ENCODE measurements around the gene IRGQ. TPM values are rescaled to one million over a fixed set of nuclear protein-coding genes. Genes with fewer than 3 reads are reported as not detected.

Gene IRGQ
- polyA plus RNA-seq, 1 donor from 2014 or later = 156 TPM

- no peak for TF ChIP-seq CTCF (IDR thresholded peaks at IDR 0.05; ENCODE audit: poor library complexity, severe bottlenecking)
- TF ChIP-seq EZH2 (IDR thresholded peaks at IDR 0.05; ENCODE audit: borderline replicate concordance, insufficient read depth, low read length, poor library complexity, severe bottlenecking) = no peak
- no peak for TF ChIP-seq MXI1 (conservative IDR thresholded peaks at IDR 0.05; ENCODE audit: poor library complexity, severe bottlenecking)
- no peak for TF ChIP-seq TAF1 (IDR thresholded peaks at IDR 0.05; ENCODE audit: low read depth)
- no peak for TF ChIP-seq REST (IDR thresholded peaks at IDR 0.05; ENCODE audit: borderline replicate concordance)
- no peak for TF ChIP-seq RAD21 (conservative IDR thresholded peaks at IDR 0.05)
- no peak for TF ChIP-seq SMC3 (conservative IDR thresholded peaks at IDR 0.05; ENCODE audit: poor library complexity)
- TF ChIP-seq POLR2AphosphoS5 (IDR thresholded peaks at IDR 0.05) = no peak
- no peak for TF ChIP-seq EP300 (conservative IDR thresholded peaks at IDR 0.05; ENCODE audit: poor library complexity, severe bottlenecking)
- Histone ChIP-seq H3K36me3 (ENCODE audit: insufficient read depth, low read length) (no peaks in the 10 kb centered on the region), H3K4me3 (ENCODE audit: low read length) (no peak overlapping the region), H2AFZ (ENCODE audit: low read depth, low read length) (no peak overlapping the region), H3K9ac (ENCODE audit: low read length) (no peak overlapping the region), H3K9me3 (ENCODE audit: low read length) (no peaks in the 10 kb centered on the region), H4K20me1 (ENCODE audit: insufficient read depth) (no peaks in the 10 kb centered on the region), H3F3A (ENCODE audit: insufficient read depth, low read length, poor library complexity, severe bottlenecking) (no peaks in the 10 kb centered on the region), H3K27ac (ENCODE audit: low read length) (no peak overlapping the region), H3K79me2 (replicated peaks; ENCODE audit: insufficient read depth, low read length) (peaks cover 3% of the 10 kb centered on the region), H3K4me2 (ENCODE audit: low read length) (no peak overlapping the region), H3K9me2 (ENCODE audit: insufficient read depth, low read length) (no peaks in the 10 kb centered on the region), H3K27me3 (ENCODE audit: insufficient read depth, low read depth, low read length) (no peaks in the 10 kb centered on the region)
Measured at GRCh38 chr19:43564800-43565199, 31.1 kb downstream of the IRGQ start.

- H3K9ac ChIP-seq (ENCODE audit: low read length) = no peak overlapping the region
- no peak overlapping the region for H3K4me2 ChIP-seq (ENCODE audit: low read length)
- no peaks in the 10 kb centered on the region for H3K36me3 ChIP-seq (ENCODE audit: insufficient read depth, low read length)
- no peaks in the 10 kb centered on the region for H3F3A ChIP-seq (ENCODE audit: insufficient read depth, low read length, poor library complexity, severe bottlenecking)
- H3K79me2 ChIP-seq (replicated peaks; ENCODE audit: insufficient read depth, low read length) = peaks cover 3% of the 10 kb centered on the region
- no peak overlapping the region for H2AFZ ChIP-seq (ENCODE audit: low read depth, low read length)
- no peak overlapping the region for H3K27ac ChIP-seq (ENCODE audit: low read length)
- H4K20me1 ChIP-seq (ENCODE audit: insufficient read depth) = no peaks in the 10 kb centered on the region
- H3K4me3 ChIP-seq (ENCODE audit: low read length) = no peak overlapping the region
- no peaks in the 10 kb centered on the region for H3K27me3 ChIP-seq (ENCODE audit: insufficient read depth, low read depth, low read length)
- no peak for TF ChIP-seq EP300 (conservative IDR thresholded peaks at IDR 0.05; ENCODE audit: poor library complexity, severe bottlenecking)
- no peak for TF ChIP-seq MXI1 (conservative IDR thresholded peaks at IDR 0.05; ENCODE audit: poor library complexity, severe bottlenecking)
- TF ChIP-seq CTCF (IDR thresholded peaks at IDR 0.05; ENCODE audit: poor library complexity, severe bottlenecking) = no peak
- no peak for TF ChIP-seq EZH2 (IDR thresholded peaks at IDR 0.05; ENCODE audit: borderline replicate concordance, insufficient read depth, low read length, poor library complexity, severe bottlenecking)
- TF ChIP-seq SMC3 (conservative IDR thresholded peaks at IDR 0.05; ENCODE audit: poor library complexity) = no peak
- no peak for TF ChIP-seq POLR2AphosphoS5 (IDR thresholded peaks at IDR 0.05)
- TF ChIP-seq REST (IDR thresholded peaks at IDR 0.05; ENCODE audit: borderline replicate concordance) = no peak
- no peak for TF ChIP-seq RAD21 (conservative IDR thresholded peaks at IDR 0.05)
- H3K9me2 ChIP-seq (ENCODE audit: insufficient read depth, low read length) = no peaks in the 10 kb centered on the region
- H3K9me3 ChIP-seq (ENCODE audit: low read length) = no peaks in the 10 kb centered on the region
Measured at GRCh38 chr19:43563816-43564457, 32.0 kb downstream of the IRGQ start.
